ENCODE data around the gene SMOC1.

The SMOC1 gene

GRCh38 chr14:69943084-69943780, 64.0 kb downstream of the SMOC1 start:
- DNase-seq = peak; percentile 44

- no peak for DNase-seq
Measured at GRCh38 chr14:69945347-69945746, 66.1 kb downstream of the SMOC1 start.

- DNase-seq = no peak
Measured at GRCh38 chr14:69945912-69946311, 66.7 kb downstream of the SMOC1 start.

GRCh38 chr14:69948351-69948750, 69.1 kb downstream of the SMOC1 start:
- DNase-seq = peak; percentile 83

- no peak for DNase-seq
Measured at GRCh38 chr14:69951263-69951662, 72.0 kb downstream of the SMOC1 start.

- DNase-seq = no peak
Measured at GRCh38 chr14:69951935-69952334, 72.7 kb downstream of the SMOC1 start.

GRCh38 chr14:69953266-69953915, 74.2 kb downstream of the SMOC1 start:
- DNase-seq = no peak

GRCh38 chr14:69955855-69956845, 76.9 kb downstream of the SMOC1 start:
- peak; percentile 43 for DNase-seq

GRCh38 chr14:69956970-69957369, 77.8 kb downstream of the SMOC1 start:
- peak; percentile 57 for DNase-seq

GRCh38 chr14:69957986-69958385, 78.8 kb downstream of the SMOC1 start:
- no peak for DNase-seq

GRCh38 chr14:69959136-69959535, 79.9 kb downstream of the SMOC1 start:
- DNase-seq = no peak

- no peak for DNase-seq
Measured at GRCh38 chr14:69960296-69960695, 81.1 kb downstream of the SMOC1 start.

- DNase-seq = no peak
Measured at GRCh38 chr14:69963966-69964365, 84.8 kb downstream of the SMOC1 start.

- no peak for DNase-seq
Measured at GRCh38 chr14:69964841-69965240, 85.6 kb downstream of the SMOC1 start.

- no peak for DNase-seq
Measured at GRCh38 chr14:69968132-69968531, 88.9 kb downstream of the SMOC1 start.

GRCh38 chr14:69968681-69969080, 89.5 kb downstream of the SMOC1 start:
- DNase-seq = no peak

- no peak for DNase-seq
Measured at GRCh38 chr14:69972755-69973154, 93.5 kb downstream of the SMOC1 start.

- DNase-seq = no peak
Measured at GRCh38 chr14:69973846-69974245, 94.6 kb downstream of the SMOC1 start.

- DNase-seq = no peak
Measured at GRCh38 chr14:69979882-69980281, 100.7 kb downstream of the SMOC1 start.

- no peak for DNase-seq
Measured at GRCh38 chr14:69980457-69981425, 101.5 kb downstream of the SMOC1 start.

- no peak for DNase-seq
Measured at GRCh38 chr14:69982220-69982839, 103.1 kb downstream of the SMOC1 start.

- no peak for DNase-seq
Measured at GRCh38 chr14:69982886-69983285, 103.7 kb downstream of the SMOC1 start.
